Fibroblast of the conjunctiva (primary cell): ENCODE measurements around the gene SP140.
"Not testable (repeated sequence)": the region's sequence is repeated elsewhere in the genome, so short reads cannot be mapped to it uniquely, and the experiment has no call there.

ENCODE experiments used
- DNase-seq: peaks from one replicate; pipeline ENCODE4 v3.0.0-alpha.2; 2010; ENCODE audit warnings: low read depth

SP140 gene

DNA sequence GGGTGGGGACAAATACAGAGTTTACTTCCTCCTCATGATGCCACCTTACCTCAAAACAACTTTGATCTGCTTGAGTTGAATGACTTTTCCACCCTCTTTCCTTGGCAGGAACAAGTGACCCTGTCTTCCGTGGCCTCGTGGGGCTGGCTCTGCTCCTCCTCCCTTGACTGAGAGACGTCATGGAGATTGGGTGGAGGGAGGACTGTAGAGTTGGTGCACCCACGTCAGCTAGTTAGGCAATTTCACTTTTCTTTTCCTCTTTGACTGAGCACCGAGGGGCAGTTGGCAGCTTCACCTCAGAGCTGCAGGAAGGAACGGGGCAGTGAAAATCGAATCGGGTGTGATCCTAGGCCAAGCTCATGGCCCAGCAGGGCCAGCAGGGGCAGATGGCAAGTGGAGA is at the start of gene SP140:
SP140 (plus strand) TSS at position 251 of the 400 bp plus-strand sequence; CDS start at position 360, 109 bp downstream.
- DNase-seq: no peak

DNA sequence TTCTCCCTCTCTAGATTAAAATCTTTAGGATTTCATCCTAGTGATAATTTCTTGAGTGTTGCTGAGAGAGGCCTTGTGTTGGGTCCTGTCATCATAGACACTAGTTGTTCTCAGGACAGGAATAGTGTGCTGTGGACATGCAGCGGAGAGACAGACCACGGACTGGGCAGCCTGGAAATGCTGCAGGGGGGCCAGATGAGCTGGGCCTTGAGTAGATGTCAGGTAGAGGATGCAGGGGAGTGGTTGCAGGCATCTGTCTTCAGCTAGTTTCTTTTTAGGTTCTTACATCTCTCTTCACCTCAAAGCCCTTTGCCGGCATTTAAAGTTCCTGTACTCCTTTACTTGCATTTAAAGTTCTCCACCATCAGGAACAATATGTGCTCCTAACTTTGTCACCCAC is 48.5 kb upstream of the SP140 start:
- no peak for DNase-seq

DNA sequence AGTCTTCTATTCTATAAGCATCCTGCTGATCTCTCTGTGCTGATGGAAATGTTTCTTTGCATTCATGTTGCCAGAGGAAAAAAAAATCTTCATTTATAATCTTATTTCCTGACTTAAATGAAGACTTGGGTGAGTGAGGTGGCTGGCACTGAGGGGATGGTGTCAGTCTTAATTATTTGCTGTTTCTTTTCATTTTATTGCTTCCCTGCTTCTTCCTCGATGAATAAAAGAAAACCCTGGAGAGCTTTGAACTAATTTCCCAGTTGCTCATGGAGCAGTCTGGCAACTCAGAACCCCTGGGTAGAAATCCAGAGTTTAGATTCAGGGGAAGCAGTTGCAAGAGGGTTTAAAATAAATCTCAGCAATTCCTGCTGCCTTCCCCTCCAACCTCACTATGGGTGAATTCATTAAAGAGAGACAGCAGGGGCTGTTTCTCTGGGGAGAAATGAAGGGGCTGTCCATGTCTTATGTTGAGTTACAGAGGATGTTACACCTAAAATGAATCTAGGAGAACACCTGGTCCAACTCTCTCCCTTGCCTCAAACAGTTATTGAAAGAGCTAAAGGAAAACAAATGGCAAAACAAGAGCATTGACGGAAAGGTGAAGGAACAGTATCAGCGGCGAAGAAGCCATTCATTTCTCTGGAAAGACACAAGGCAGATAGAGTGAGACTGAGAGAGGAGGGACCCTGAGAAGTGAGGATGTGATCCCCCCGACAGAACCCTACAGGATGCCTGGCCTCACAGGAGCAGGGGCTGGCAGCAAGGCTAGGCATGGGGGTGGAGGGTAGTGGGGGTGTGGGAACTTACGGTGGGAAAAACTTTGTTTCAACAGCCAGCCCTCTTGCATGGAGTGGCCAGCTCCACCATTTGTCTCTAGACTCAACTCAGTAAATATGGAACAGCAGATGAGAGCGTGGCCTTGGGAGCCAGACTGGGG is 46.7 kb upstream of the SP140 start:
- no peak for DNase-seq

DNA sequence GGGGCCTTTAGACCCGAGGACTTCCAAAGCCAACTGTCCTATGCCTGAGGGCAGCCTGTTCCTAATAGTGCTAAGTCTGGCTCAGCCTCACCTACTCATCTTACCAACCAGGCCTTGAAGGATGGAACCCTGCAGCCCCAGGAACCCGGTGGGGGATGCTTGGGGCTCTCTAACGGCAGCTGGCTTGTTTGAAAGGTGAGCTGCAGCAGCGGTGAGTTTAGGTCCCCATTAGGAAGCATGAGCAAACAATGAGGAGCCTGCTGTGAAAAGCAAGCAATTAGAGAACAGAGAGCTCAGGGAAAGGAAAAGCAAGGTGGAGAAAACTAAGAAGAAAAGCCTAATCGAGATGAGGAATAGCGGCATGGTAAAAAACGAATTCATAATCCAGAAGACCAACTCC is 45.6 kb upstream of the SP140 start:
- no peak for DNase-seq

DNA sequence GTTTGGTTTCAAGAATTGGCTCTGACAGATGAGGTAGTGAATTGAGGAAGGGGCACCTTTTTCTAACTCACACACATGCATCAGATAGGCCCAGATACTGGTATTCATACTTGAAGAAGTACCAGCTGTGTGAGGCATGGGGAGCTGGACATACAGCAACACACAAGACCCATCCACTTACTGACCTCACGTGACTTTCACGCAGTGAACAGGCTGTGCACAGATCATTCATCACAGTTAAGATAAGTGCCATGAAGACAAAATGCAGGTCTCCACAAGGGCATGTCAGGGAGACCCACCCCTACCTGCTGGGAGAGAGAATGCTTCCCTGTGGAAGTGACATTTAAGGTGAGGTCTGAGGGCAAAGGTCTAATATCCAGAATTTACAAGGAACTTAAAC is 44.3 kb upstream of the SP140 start:
- DNase-seq: no peak

DNA sequence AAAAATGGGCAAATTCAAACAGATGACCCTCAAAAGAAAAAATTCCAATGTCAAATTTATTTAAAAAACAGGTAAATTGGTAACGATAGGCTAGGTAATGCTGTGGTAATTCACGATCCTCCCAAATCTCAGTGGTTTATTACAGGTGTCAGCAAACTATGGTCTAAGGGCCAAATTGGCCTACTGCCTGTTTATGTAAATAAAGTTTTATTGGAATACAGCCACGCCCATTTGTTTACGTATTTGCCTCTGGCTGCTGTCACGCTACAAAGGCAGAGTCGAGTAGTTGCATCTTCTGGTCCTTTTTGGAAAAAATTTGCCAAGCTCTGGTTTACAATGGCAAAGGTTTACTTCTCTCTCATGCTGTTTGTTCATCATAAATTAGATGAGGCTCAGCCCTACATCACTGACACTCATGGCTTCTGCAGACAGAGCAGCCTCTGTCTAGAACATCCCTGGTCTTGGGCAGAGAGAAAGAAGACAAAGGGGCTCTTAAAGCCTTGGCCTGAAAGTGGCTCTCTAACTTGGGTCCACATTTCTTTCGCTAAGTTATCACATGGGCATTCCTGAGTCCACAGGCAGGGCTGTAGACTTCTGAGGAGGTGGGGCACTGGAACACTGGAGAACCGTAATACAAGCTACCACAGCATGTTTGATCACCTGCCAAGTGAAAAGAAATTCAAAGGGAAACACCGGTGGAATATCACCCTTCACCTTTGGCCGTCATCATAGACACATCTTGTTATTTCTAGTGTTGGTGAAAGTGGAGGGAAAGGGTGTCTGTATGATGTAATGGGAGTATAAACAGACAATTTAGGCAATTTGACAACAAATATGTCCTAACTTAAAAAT is 40.6 kb upstream of the SP140 start:
- no peak for DNase-seq

DNA sequence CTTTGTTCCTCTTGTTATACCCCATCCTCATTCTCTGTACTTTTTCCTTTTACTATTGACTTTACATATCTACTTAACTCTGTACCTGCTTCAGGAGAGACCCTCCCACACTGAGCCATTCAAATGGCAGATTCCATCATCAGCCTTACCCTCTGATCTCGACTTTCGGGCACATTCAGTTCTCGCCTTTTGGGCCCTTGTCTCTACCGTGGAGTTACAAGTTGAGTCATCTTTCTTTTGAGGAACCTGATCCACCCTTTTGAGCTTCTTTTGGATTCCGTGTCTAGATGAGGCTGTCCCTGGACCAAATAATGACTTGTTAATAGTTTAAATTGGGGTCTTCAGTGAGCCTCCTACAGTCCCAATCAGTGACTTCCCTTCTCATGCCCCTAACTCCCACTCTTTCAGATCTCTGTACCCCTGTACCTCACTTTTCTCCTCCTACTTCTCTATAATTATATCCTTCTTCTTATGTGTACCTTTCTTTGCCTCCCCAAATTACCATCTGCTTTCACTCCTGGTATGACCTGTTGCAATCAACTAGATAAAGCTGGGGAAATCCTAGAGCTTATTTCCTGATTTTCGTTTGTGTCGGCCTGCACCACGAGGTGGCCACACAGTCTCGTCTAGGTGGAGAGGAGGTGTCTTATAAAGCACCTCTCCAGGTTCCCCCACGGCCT is 23.0 kb upstream of the SP140 start:
- no peak for DNase-seq

DNA sequence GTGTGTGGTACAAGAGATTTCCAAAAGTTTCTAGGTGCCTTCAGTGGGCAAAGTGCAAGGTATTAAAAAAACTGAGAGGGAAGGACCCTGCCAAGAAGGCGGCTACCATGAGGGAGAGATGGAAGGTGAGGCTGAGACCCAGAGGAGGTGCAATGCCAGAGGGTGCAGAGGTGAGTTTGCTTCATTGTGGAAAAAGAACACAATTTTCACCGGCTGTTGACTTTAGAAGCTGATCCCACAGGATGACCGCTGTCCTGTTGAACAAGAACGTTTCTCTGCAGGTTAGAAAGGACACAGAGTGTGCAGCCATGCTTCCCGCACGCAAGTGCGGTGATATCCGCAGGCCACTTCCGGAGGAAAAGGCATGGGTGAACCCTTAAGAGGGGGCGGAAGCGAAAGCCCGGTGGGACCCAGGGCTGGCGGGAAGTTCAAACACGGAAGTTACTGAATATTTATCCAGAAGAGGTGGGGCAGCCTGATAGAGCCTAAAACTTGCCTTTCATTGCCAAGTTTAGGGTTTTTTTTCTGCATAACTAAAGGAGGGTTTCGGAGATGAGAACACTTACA is 22.3 kb upstream of the SP140 start:
- DNase-seq: no peak

DNA sequence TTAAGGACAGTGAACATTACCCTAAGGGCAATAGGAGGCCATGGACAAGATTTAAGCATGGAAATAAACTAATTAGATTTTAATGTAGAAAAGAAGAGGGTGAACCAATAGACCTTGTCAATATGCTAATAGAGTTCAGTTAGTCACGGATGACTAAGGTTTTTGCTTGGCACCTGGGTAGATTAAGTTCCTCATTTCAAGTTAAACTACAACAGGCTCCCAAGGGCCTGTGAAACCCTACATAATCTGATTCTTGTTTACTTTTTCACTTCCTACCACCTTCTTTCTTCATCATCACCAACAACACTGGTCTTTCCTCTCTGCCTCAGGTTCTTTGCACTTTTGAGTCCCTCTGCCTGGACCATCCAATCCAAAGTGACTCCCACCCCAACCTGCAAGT is 20.5 kb upstream of the SP140 start:
- DNase-seq: no peak

DNA sequence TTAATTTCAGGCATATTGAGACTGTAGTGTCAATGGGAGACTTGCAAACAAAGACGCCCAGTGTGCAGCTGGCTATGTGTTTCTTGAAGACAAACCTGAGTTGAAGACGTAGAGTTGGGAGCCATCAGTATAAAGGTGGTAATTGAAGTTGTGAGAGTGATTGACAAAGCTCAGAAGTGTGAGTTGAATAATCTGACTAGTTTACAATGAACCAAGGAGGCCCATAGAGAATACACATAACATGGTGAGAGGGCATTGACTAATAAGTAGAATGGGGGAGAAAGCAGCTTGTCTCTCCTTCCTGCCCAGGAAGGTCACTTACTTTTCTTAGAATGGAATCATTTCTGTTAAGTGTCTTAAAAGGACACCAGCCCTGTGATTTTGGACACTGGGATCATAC is 19.8 kb upstream of the SP140 start:
- DNase-seq: no peak

DNA sequence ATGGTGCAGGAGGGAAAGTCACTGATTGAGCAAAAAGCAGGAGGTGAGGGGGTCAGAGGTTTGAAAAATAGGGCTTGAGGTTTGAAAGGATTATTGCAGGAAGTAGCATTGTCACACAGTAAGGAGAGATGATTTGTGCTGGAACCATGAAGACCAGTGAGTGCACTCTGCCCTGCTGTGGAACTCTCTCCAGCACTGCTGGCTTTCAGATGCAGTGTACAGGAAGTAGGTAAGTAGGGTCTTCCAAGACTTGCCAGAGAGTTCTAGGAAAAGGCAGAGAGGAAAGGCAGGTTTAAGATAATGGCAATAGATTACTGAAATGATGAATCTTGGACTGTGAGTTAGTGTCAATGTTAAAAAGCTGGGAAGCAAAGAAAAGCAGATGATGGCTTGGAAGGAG is 17.0 kb upstream of the SP140 start:
- no peak for DNase-seq

DNA sequence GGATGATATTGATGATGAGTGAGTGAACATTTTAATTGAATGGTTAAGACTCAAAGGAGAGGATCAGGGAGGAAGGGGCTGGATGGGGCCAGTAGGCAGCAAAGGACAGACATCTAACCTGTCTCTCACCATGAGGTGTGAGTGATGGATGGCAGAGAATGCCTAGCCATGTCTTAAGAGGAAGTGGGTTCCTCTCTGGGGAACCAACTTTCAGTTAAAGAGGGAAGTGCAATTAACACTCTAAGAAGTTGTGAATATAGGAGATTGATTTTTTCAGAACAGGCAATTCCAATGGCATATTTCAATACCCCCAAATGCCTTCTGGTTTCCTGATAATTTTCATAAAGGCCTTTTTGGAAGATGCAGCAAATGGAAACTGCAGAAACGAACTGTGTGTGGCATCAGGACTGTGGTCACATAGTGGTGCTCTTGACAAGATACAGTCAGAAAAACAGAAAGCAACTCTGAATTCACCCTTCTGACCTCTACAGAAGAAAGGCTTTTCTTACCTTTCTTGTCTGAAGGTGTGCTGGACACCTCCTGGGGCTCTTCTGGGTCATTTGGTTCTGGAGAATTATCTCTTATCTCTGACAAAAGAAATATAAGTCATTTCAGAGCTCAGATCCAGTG is 16.0 kb upstream of the SP140 start:
- no peak for DNase-seq

DNA sequence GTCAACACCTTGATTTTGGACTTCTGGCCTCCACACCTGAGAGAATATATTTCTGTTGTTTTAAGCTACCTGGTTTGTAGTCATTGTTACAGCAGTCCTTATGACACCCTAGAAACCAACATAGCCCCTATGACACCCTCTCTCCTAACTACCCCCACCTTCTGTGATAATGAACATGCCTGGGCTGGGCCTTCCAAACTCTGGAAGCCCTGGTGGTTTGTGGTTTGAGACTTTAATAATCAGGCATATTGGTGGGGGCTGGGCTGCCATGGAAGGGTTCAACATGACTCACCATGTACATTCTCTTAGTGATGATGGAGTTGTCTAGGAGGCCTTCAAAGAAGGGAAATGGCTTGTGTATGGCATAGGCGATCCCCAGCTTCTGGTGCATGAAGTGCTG is 9.0 kb upstream of the SP140 start:
- no peak for DNase-seq

DNA sequence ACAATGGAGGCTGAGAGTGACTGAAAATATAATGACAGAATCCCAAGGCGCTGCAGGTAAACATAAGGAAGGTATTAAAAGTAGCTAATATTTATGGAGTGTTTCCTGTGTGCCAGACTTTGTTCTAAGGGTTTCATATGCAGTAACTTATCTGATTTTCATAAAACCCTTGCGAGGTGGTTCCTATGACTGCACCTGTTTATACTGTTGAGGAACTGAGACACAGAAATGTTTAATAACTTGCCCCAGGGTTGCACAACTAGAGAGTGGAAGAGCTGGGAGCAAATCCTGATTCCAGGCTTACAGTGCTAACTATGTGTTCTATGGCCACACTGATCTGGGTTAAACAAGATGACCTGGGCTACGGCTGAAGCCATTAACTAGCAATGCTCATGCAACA is 8.1 kb upstream of the SP140 start:
- DNase-seq: no peak

DNA sequence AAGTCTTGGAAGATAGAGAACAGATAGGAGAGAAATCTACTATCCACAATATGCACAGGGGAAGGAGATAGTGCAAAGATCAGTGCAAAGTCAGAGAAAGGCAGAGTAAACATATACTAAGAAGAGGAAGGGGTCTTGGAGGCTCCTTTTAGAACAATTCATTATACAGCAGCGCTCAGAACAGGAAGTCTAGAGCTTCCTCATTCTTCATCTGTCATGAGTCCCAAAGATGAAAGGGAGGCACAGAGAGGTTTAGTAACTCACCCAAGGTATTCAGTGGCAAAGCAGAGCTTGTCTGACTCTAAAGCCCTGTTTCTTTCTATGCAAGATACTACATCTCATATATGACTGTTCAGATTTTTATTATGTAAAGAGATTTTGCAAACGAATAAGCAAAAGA is 7.1 kb upstream of the SP140 start:
- no peak for DNase-seq

DNA sequence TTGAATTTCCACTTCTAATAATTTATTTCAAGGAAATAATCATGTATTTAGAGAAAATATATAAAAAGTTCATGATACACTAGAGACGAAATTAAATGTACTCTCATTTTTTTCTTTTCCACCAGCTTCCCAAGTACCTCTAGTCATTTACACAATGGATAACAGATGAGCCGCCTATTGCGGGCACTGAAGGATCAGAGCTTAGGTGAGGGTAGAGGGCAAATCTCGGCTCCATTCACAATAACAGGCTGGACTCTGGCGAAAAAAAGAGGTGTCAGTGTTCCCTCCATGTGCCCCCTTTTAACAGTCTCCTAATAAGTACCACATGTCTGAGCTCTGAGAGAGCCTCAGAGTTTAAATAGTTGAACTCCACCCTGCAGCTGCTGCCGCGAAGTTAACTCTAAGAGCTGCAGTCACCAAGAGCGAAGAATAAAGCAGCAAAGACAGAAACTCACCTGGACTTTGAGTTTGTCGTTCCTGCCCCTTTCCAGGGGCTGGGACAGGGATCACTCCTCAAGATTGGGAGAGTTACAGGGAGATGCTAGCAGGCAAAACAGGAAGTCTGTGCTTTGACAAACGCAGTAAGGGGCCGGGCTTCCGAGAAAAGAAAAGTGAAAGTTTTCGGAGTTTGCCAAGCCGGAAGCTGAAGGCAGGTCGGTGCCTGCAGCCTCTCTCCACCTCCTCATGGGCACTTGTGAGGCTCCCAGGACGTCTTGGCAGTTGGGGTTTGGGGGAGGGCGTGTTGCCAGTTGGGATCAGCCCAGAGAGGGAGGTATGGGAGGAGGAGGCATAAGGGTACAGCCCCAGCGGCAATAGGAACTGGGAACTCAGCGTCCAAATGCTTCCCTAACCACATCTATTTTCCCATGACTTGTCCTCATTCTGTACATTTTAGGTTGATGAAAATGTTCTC is 5.9 kb upstream of the SP140 start, which contains the start of gene SP110:
SP110 (minus strand) TSS at position 566 of the 913 bp plus-strand sequence. CDS start 3,057 bp downstream, outside the sequence.
- peak; percentile 87 for DNase-seq

DNA sequence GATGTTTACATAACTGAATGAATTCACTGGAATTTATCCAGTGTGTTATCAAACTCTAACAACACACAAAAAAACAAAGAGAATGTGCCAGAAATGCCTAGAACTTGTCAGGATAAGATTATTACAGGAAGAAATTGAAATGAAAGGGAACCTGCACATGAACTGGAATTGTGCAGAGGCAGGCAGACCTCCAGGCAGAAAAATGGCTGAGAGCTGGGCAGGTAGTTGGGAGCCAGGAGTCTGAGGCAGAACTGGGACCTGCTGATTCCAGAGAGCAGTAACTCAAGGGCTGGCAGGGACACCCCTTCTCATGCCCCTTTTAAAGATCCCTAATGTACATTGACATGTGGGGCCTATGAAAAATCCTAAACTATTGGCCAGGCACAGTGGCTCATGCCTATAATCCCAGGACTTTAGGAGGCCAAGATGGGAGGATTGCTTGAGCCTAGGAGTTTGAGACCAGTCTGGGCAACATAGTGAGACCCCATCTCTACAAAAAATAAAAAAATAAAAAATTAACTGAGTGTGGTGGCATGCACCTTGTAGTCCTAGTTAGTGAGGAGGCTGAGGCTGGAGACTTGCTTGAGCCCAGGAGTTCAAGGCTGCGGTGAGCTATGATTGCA is 5.1 kb upstream of the SP140 start:
- DNase-seq: no peak

DNA sequence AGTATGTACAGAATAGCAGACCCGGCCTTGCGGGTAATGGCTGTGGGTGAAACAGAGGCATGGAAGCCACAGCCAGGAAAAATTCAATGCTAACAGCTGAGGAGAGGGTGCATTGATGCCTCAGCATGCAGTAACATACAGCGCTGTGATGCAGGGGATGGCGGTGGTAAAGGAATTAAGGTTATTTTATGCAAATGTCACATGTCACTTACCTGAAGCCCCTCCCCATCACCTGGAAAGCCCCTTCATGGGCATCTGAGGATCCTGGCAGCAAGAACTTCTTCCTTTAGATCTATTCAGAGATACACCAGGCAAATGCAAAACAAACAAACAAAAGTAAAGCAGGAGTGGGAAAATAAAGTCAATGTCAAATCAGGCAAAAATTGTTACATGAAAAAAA is 4.0 kb upstream of the SP140 start:
- DNase-seq: no peak

DNA sequence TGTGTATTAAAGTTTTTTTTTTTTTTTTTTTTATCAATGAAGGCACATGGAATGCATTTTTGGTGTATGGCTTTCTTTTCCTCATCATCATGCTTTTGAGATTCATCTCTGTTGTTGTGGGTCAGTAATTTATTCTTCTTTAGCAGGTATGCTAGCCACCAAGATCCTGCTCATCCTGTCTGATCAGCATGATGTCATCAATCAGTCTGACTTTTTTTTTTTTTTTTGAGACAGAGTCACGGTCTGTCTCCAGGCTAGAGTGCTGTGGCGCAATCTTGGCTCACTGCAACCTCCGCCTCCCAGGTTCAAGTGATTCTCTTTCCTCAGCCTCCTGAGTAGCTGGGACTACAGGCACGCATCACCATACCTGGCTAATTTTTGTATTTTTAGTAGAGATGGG is 2.7 kb upstream of the SP140 start:
- DNase-seq: not testable (repeated sequence)

DNA sequence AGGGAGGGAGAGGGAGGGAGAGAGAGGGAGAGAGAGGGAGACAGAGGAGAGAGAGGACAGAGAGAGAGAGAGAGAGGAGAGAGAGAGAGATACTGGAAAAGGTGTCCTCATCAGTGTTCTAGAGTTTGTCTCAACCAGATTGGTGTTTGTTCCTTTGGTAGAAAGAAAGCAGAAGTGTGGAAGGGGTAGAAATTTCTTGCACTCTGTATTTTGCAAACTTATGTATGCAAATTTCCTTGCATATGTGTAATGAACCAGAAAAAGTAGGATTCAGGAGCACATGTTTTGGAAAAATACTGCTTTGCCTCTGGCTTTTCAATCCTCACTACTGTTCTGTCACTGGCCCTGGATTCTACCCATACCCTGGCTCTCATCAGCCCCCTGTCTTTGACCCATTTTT is 1.1 kb upstream of the SP140 start:
- no peak for DNase-seq
